ENCODE measurements around the gene HSD17B13.
"Not testable (repeated sequence)": the region's sequence is repeated elsewhere in the genome, so short reads cannot be mapped to it uniquely, and the experiment has no call there.

Gene HSD17B13

GRCh38 chr4:87315000-87315399 is 7.7 kb downstream of the HSD17B13 start:
- DNase-seq = not testable (repeated sequence)

GRCh38 chr4:87313756-87314155 is 8.9 kb downstream of the HSD17B13 start:
- DNase-seq = no peak

- DNase-seq = no peak
Measured at GRCh38 chr4:87311684-87312083, 11.0 kb downstream of the HSD17B13 start.

DNA sequence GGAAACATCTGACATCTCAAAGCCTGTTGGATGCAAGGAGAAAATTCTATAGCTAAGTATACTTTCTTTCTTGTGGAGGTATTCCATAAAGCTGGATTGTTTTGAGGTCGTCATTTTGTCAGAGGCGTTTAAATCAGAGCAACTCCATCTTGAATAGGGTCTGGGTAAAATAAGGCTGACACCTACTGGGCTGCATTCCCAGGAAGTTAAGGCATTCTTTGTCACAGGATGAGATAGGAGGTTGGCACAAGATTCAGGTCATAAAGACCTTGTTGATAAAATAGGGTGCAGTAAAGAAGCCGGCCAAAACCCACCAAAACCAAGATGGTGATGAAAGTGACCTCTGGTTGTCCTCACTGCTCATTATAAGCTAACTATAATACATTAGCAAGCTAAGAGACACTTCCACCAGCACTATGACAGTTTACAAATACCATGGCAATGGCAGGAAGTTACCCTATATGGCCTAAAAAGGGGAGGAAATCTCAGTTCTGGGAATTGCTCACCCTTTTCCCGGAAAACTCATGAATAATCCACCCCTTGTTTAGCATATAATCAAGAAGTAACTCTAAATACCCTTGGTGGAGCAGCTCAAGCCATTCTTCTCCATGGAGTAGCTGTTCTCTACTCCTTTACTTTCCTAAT is 11.9 kb downstream of the HSD17B13 start:
- DNase-seq = no peak

- DNase-seq = no peak
Measured at GRCh38 chr4:87309625-87310024, 13.1 kb downstream of the HSD17B13 start.

DNA sequence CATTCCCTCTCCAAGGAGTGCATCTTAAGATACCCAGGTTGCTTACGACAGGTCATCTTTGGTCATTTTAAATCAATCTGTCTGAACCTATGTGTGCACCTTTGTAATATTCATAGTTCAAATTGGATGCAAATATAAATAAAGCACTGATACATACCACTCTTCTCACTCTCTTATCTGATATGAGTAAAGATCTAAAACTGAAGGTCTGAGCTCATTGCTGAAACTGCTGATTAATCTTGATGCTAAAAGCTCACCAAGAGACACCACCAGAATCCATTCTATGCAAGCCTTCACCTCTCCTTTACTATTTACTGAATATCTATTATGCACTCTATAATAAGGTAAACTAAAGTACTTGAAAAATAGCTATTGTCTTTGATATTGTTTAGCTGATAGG is 16.6 kb downstream of the HSD17B13 start:
- no peak for DNase-seq

DNA sequence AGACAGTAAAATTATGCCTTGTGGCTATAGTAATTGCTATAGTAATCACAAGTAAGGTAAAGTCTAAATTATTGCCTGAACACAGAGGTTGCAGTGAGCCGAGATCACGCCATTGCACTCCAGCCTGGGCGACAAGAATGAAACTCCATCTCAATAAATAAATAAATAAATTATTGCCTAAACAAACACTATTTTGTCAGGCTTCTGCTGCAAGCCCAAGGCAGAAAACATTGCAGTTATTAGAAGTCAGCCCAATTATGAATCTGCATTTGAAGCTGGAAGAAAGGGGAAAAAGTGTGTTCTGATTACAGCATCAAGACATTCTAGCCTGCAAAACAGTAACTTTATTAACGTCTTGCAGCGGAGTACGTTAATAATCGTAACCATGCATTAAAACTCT is 17.1 kb downstream of the HSD17B13 start:
- DNase-seq = no peak

DNA sequence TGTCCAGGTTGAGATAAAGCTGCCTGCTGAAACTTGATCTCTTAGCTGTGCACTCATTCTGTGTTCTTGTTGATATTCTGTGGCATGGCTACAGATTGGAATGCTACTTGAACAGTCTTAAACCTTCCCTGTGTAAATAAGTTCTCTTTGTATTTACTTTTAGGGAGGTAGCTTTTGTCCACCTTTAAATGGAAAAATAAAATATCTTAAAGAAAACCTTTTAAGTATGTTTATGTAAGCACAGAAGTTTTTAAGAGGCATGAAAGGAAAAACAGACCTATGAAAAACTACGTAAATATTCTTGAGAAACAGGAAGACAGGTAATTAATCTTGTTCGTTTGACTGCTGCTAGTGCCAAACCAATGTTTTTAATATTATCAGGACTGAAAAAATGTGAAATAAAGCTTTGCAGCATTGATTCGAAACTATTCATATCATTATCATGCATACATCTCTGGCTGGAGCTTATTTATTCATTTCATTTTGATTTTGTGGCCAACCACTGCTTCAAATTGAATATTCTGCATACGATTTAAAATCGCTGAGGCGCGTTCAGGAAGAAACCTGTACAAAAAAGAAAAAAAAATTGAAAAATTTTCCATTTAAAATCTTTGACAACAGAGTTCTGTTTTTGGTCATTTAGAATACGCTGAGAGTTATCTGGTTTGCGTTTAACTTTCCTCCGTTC is 17.8 kb downstream of the HSD17B13 start:
- no peak for DNase-seq

GRCh38 chr4:87299898-87300297 is 22.8 kb downstream of the HSD17B13 start:
- no peak for DNase-seq

- no peak for DNase-seq
Measured at GRCh38 chr4:87298362-87298761, 24.3 kb downstream of the HSD17B13 start.

DNA sequence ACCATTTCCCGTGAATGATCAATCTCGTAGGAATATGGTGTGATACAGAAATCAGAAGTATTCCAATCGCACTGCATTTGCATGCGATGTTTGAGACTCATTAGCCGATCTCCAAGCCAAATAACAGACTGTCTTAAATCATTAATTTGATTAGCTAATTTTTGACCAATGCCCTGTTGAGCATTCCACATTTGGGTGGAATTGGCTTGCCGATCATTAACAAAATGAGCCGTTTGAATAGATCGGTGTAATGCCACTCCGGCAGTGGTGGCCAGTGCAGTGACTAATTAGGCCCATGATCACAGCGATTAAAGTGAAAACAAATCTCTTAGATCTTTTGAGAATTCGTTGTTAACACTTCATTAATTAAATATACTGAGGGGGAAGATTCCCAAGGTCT is 27.8 kb downstream of the HSD17B13 start:
- not testable (repeated sequence) for DNase-seq

DNA sequence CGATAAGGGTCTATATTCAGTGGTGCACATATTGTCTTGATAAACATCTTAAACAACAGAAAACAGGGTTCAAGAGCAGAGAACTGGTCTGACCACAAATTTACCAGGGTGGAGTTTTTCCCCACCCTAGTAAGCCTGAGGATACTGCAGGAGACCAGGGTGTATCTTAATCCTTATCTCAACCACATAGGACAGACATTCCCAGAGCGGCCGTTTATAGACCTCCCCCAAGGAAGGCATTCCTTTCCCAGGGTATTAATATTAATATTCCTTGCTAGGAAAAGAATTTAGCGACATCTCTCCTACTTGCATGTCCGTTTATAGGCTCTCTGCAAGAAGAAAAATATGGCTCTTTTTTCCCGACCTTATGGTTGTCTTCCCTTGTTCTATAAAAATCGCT is 28.8 kb downstream of the HSD17B13 start:
- DNase-seq = not testable (repeated sequence)

DNA sequence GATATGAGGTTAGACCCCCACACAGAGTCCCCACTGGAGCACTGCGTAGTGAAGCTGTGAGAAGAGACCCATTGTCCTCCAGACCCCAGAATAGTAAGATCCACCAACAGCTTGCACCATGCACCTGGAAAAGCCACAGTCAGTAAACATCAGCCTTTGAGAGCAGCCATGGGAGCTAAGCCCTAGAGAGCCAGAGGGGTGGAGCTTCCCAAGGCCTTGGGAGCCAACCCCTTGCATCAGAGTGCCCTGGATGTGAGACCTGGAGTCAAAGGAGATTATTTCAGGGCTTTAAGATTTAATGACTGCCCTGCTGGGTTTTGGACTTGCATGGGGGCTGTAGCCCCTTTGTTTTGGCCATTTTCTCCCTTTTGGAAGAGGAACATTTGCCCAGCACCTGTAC is 35.7 kb downstream of the HSD17B13 start:
- DNase-seq = no peak

DNA sequence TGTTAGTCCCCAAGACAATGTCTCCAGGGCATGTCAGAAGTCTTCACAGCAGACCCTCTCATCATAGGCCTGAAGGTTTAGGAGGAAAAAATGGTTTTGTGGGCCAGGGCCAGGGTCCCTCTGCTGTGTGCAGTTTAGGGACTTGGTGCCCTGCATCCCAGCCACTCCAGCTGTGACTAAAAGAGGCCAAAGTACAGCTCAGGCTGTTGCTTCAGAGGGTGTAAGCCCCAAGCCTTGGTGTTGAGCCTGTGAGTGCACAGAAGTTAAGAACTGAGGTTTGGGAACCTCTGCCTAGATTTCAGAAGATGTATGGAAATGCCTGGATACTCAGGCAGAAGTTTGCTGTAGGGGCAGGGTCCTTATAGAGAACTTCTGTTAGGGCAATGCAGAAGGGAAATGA is 38.4 kb downstream of the HSD17B13 start:
- not testable (repeated sequence) for DNase-seq

- DNase-seq = no peak
Measured at GRCh38 chr4:87283151-87283550, 39.5 kb downstream of the HSD17B13 start.

DNA sequence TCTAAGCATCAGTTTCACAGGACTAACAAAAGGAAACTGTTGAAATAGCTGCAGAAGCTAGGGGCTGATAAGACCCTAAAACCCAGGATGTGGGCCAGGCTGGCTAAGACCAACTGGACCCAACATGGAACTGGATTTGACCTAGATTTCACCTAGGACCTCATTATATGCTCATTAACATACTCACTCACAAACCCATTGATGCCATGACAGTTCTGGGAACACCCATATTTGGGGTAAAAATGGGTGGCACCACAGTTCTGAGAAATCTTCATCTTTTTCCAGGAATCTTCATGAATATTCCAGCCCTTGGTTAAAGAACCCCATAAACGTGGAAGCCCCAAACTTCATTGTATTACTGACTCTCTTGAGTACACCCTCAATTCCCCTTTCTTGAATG is 41.1 kb downstream of the HSD17B13 start:
- DNase-seq = no peak

DNA sequence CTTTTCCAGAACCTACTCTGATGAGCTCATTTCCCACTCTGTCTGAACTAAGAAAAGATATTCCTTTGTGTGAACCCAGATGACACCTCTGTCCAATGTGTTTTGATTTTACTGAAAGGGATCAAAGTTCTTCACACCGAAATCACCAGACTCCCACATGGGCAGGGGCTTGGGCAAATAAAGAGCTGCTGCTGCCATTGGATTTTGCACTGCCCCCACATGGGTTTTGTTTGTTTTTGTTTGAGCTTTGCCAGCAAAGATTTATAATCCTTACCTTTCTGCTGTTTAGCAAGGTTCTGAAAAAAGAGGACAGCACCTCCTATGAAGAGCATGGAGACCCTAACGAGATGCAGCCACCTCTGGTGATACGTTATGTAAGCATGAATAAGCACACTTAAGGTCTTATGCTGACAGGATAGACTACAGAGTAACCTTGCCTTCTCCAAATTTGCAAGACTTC is 44.3 kb downstream of the HSD17B13 start:
- DNase-seq = no peak

- DNase-seq = no peak
Measured at GRCh38 chr4:87275311-87275710, 47.4 kb downstream of the HSD17B13 start.

DNA sequence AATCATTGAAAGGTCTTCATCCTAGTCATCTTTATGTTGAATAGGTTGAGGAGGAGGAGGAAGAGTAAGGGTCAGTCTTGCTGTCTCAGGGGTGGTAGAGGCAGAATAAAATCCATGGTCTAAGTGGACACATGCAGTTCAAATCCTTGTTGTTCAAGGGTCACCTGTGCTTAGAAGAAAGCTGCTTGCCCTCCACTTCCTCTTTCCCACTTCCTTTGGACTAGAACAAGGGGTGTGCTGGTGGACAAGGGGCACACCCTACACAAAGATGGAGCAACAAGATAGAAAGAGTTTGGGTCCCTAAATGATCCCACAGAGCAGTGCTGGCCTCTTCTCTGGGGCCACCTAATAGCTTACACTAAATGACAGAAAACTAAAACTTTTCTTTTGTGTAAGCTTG is 47.9 kb downstream of the HSD17B13 start:
- DNase-seq = no peak

DNA sequence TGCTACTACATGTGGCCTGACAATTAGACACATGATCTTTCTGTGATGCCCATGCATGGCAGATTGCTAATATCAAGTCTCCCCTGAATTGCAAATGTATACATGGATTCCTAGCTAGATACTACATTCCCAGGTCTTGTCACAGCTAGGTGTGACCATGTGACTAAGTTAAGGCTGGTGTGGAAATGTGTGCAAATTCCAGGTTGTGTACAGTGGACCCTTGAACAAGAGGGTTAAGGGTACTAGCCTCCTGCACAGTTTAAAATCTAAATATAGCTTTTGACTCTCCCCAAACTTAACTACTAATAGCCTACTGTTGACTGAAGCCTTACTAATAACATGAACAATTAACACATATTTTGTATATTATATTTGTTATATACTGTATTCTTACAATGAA is 48.4 kb downstream of the HSD17B13 start:
- DNase-seq = no peak

DNA sequence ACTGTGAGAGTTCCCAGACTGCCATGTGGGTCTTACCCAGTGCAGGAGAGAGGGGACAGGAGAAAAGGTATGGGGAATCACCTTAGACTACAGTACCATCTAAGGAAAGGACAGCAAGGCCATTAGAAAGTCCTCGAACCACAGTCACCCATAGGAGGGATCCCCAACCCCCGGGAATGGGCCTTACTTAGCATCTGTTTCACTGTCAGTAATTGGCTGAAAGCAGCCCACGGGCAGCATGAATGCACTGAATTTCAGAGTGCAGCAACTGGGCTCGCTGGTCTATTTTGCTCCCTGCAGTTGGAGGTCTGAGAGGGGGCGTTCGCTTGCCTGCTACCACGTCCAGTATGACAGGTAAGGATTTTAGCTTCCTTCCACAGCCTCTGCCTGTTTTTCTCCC is 51.9 kb downstream of the HSD17B13 start:
- DNase-seq = no peak

DNA sequence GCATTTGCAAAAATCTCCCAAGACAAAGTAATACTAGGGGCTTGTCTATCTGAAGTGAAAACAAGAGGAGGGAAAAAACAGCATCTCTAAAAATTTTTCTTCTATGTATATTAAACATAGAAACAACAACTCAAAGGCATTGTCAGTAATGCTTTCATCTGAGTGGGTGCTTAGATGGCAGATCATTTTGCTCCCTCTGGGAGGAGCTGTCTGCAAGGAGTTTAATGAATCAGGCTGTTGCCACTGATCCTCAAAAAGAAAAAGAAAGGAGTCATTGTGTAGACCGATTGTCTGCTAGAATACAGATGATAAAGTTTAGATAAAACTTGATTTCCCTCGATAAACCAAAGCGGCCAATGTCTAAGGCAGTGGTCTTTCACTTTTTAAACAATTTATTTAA is 52.5 kb downstream of the HSD17B13 start:
- DNase-seq = no peak

GRCh38 chr4:87268411-87268810 is 54.3 kb downstream of the HSD17B13 start:
- DNase-seq = no peak

DNA sequence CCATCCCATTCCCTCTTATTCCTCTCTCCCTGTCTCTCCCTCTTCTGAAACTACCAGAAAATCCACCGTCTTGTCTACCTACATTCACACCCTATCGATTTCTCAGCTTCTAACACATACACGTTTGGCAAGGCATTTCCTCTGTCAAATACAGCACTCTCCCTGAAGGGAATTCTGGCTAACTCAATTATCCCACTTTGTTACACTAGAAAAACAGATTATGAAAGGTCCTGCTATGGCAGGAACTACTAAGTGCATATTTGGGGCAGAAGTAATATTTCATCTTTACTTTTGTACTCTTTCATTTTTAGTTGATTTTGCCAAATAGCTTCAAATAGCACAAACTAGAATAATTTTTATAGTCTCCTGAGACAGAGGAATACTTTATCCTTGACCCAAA is 55.7 kb downstream of the HSD17B13 start:
- DNase-seq = no peak

GRCh38 chr4:87262886-87263285 is 59.8 kb downstream of the HSD17B13 start:
- DNase-seq = no peak
